Type B pancreatic cell (in vitro differentiated cells): ENCODE measurements around the gene MYBPC2. TPM values are rescaled to one million over a fixed set of nuclear protein-coding genes. Genes with fewer than 3 reads are reported as not detected.

Experiments used
- DNase-seq: peaks from one replicate; pipeline ENCODE4 v3.0.0; 2021; ENCODE audit warnings: mixed read lengths; ENCODE audit not compliant: unreplicated experiment; ENCODE audit errors: extremely low spot score
- H3K27ac Mint-ChIP-seq: 2 replicates; pipeline ENCODE4 v1.8.0; 2021; ENCODE audit warnings: mild to moderate bottlenecking, mixed read lengths
- H3K27me3 Mint-ChIP-seq: 2 replicates; pipeline ENCODE4 v1.8.0; 2021; ENCODE audit warnings: mixed read lengths
- H3K36me3 Mint-ChIP-seq: 2 replicates; pipeline ENCODE4 v1.8.0; 2021; ENCODE audit warnings: mixed read lengths
- H3K4me1 Mint-ChIP-seq: one replicate; pipeline ENCODE4 v1.8.0; 2021; ENCODE audit warnings: mixed read lengths; ENCODE audit not compliant: unreplicated experiment
- H3K4me3 Mint-ChIP-seq: 2 replicates; pipeline ENCODE4 v1.8.0; 2021; ENCODE audit warnings: mild to moderate bottlenecking, mixed read lengths
- H3K9me3 Mint-ChIP-seq: 2 replicates; pipeline ENCODE4 v1.8.0; 2021; ENCODE audit warnings: mixed read lengths
- total RNA-seq: library from RNA; stranded (reverse); gene quantifications from 2 replicates; pipeline ENCODE4 v1.2.1, GENCODE V29; 2021; ENCODE audit warnings: low replicate concordance
- TF ChIP-seq, protein P1 (sequence below): fragments of 200-600 bp; sonication (generic); conservative IDR thresholded peaks from 2 replicates; pipeline ENCODE4 v1.5.0; 2021; ENCODE audit warnings: antibody characterized with exemption, mild to moderate bottlenecking

Gene MYBPC2
- total RNA-seq, 1 donor from 2014 or later = 0.12 TPM

DNA sequence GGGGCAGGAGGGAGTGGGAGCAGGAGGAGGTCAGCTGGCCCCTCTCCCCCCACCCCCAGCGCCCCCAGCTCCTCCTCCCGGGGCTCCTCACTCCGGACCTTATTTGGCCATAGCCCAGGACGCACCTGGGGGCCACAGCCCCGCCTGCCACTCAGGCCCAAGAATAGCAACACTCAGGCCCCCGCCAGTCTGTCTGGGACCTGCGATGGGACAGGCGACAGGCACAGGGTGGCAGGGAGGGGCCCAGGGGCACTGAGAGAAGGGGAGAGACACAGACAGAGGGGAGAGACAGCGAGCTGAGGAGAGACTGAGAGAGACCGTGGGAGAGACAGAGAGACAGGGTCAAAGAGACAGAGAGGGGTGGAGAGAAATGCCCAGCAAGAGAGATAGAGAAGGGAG, 68.1 kb downstream of the MYBPC2 start:
- TF ChIP-seq, protein P1, sequence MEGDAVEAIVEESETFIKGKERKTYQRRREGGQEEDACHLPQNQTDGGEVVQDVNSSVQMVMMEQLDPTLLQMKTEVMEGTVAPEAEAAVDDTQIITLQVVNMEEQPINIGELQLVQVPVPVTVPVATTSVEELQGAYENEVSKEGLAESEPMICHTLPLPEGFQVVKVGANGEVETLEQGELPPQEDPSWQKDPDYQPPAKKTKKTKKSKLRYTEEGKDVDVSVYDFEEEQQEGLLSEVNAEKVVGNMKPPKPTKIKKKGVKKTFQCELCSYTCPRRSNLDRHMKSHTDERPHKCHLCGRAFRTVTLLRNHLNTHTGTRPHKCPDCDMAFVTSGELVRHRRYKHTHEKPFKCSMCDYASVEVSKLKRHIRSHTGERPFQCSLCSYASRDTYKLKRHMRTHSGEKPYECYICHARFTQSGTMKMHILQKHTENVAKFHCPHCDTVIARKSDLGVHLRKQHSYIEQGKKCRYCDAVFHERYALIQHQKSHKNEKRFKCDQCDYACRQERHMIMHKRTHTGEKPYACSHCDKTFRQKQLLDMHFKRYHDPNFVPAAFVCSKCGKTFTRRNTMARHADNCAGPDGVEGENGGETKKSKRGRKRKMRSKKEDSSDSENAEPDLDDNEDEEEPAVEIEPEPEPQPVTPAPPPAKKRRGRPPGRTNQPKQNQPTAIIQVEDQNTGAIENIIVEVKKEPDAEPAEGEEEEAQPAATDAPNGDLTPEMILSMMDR = no peak
- Mint-ChIP-seq H3K36me3 (no peaks in the 10 kb centered on the region), H3K27me3 (peaks cover 15% of the 10 kb centered on the region), H3K9me3 (no peaks in the 10 kb centered on the region), H3K4me1 (no peaks in the 10 kb centered on the region), H3K27ac (no peak overlapping the region), H3K4me3 (no peak overlapping the region)
- no peak for DNase-seq

DNA sequence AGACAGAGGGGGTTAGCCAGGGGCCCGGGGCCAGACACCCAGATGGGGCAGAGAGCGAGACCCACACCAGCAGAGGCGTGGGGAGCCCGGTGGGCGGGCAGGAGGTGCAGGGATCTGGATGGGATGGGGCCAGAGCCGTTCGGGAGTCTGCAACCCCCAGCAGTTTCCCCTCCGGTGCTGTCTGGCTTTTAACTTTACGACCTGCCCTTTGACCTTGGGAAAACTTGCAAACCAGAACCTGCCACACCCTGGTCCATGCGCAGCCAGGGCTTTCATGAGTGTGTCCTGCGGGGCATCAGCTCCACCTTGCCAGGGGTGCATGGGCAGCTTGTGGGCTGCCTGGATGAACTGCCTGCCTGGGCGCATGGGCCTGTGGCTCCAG, 68.5 kb downstream of the MYBPC2 start:
- Mint-ChIP-seq H3K36me3 (no peaks in the 10 kb centered on the region), H3K27me3 (peaks cover 12% of the 10 kb centered on the region), H3K27ac (no peak overlapping the region), H3K4me3 (no peak overlapping the region), H3K9me3 (no peaks in the 10 kb centered on the region), H3K4me1 (no peaks in the 10 kb centered on the region)
- no peak for DNase-seq
- TF ChIP-seq, protein P1 = no peak

DNA sequence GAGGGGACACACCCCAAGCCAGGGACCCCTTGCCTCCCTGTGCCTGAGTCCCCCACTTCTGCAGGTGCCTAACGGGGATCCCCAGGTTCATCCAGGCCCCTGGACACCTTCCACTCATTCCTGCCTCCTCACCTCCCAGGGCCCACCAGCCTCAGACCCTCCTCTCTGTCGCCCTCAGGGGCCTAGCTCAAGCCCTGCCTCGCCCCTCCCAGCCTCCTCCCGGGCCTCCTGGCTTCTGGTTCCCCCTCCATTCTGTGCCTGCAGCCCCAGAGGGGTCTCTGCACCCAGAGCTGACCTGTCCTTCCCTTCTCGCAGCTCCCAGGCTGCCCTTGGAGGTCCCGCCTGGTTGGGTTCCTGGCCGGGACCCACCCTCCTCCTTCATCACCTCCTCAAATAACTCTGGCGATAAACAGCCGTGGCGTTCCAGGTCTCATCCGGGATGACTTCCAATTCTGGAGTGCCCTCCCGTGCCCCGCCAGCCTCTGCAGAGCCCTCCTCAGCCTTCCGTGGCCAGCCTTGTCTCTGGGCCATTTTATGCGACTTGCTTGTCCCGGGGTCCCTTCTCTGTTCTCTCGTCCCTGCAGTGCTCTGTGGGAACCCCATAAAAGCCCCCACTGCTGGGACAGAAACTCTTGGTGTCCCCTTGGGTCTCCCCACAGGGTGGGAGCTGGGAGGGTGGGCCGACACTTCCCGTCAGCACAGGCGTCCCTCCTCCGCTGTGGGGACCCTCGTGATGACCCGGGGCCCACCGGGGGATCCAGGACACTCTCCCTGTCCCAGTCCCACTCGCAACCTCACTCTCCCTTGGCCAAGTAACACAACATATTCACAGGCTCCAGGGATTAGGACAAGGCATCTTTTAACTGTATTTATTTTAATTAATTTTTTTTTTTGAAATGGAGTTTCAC, 69.1 kb downstream of the MYBPC2 start:
- Mint-ChIP-seq H3K4me1 (no peaks in the 10 kb centered on the region), H3K9me3 (no peaks in the 10 kb centered on the region), H3K4me3 (no peak overlapping the region), H3K36me3 (no peaks in the 10 kb centered on the region), H3K27ac (no peak overlapping the region), H3K27me3 (peaks cover 10% of the 10 kb centered on the region)
- TF ChIP-seq, protein P1 = no peak
- DNase-seq = no peak

DNA sequence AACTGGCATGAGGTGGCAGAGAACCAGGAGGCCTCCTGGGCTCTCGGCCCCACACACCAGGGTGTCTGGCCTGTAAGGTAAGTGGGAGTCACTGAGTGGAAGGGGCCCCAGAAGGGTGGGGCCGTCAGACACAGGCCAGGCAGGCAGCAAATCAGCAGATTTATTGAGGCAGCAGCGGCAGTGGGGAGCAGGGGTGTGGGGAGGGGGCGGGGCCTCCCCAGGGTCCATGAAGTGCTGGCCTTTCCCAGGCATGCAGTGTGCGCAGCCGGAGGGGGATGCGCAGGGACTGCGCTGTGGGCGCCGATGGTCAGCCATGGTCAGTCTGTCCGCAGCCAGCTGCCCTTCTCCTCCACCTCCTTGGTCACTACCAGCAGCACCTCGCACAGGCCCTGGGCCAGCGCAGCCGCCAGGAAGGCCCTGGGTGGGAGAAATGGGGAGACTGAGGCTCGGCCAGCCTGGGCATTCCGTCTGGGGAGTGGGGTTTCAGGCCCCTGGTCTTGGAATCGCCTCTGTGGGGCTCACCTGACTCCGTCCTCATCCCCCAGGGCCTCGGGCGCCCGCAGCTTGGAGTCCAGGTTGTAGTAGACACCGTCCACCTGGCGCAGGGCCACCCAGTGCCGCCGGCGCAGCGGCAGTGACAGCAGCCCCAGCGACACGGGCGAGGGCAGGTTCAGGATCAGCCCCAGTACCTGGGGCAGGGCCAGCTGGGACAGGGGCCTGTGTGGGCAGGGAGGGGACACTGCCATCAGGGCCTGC, 73.3 kb downstream of the MYBPC2 start:
- H3K36me3 Mint-ChIP-seq = no peaks in the 10 kb centered on the region
- TF ChIP-seq, protein P1 = no peak
- H3K4me1 Mint-ChIP-seq = peaks cover 11% of the 10 kb centered on the region
- H3K27ac Mint-ChIP-seq = no peak overlapping the region
- peaks cover 7% of the 10 kb centered on the region for H3K27me3 Mint-ChIP-seq
- no peak overlapping the region for H3K4me3 Mint-ChIP-seq
- no peaks in the 10 kb centered on the region for H3K9me3 Mint-ChIP-seq
- DNase-seq = no peak

DNA sequence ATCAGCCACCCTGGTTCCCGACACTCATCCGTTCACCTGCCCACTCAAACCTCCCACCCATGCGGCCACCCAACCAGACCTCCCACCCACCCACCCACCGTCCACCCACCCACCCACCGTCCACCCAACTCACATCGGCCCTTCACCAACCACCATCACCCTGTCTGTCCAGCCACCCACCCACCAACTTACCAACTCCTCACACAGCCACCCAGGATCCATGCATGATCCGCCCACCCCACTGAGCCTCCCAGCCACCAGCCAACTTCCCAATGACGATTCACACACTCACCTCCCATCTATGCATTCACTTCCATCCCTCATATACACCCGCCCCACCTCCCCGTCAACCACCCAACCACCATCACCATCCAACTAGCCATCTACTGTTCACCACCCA, 74.0 kb downstream of the MYBPC2 start:
- Mint-ChIP-seq H3K27me3 (peaks cover 6% of the 10 kb centered on the region), H3K27ac (no peak overlapping the region), H3K9me3 (no peaks in the 10 kb centered on the region), H3K4me1 (peaks cover 17% of the 10 kb centered on the region), H3K4me3 (no peak overlapping the region), H3K36me3 (no peaks in the 10 kb centered on the region)
- DNase-seq = no peak
- TF ChIP-seq, protein P1 = no peak
